ENCODE measurements around the gene ZBTB22. TPM values are rescaled to one million over a fixed set of nuclear protein-coding genes. Genes with fewer than 3 reads are reported as not detected.
A peak's percentile ranks its signal among the peaks of the same experiment; 100 is the strongest.

ZBTB22 gene
- total RNA-seq, 2 donors from 2014 or later: 25.1 to 27.5 TPM

GRCh38 chr6:33290459-33290858 is 27.1 kb downstream of the ZBTB22 start:
- intact Hi-C loops (cut with DNase I): no loop called here
- H3K4me3 ChIP-seq: peak overlapping the region in 1 of 2 donors; percentile 66
- TF ChIP-seq CTCF (IDR thresholded peaks at IDR 0.05) (no peak), POLR2AphosphoS5 (IDR thresholded peaks at IDR 0.05) (no peak), POLR2A (IDR thresholded peaks at IDR 0.05) (no peak)
- H3K27me3 ChIP-seq (replicated peaks; ENCODE audit: insufficient read depth): no peaks in the 10 kb centered on the region
- 63% methylated on average over 7 of the region's 7 CpGs for WGBS
- no peaks in the 10 kb centered on the region for H3K9me3 ChIP-seq
- H3K27ac ChIP-seq: no peak overlapping the region
- peaks cover 15% of the 10 kb centered on the region for H3K4me1 ChIP-seq (replicated peaks)
- no peak for DNase-seq (ENCODE audit: low spot score)
- peaks cover 0 to 2% of the 10 kb centered on the region in 2 donors for H3K36me3 ChIP-seq

GRCh38 chr6:33289784-33290315 is 27.7 kb downstream of the ZBTB22 start:
- 4% methylated on average over 14 of the region's 14 CpGs for WGBS
- no peak for DNase-seq (ENCODE audit: low spot score)
- no peaks in the 10 kb centered on the region for H3K9me3 ChIP-seq
- H3K27me3 ChIP-seq (replicated peaks; ENCODE audit: insufficient read depth): no peaks in the 10 kb centered on the region
- no peaks in the 10 kb centered on the region for H3K36me3 ChIP-seq
- H3K4me3 ChIP-seq: peak overlapping the region; percentile 66
- peak overlapping the region; percentile 83 to 88 for H3K27ac ChIP-seq
- H3K4me1 ChIP-seq (replicated peaks): peaks cover 15% of the 10 kb centered on the region
- intact Hi-C loops (cut with DNase I): no loop called here
- TF ChIP-seq CTCF (IDR thresholded peaks at IDR 0.05) (no peak), POLR2A (IDR thresholded peaks at IDR 0.05) (no peak), POLR2AphosphoS5 (IDR thresholded peaks at IDR 0.05) (no peak)

GRCh38 chr6:33288921-33289783 is 28.4 kb downstream of the ZBTB22 start, which contains the start of the genes PFDN6 and WDR46:
TSS of gene PFDN6 (plus strand) at chr6:33289601. CDS start at chr6:33289857, 256 bp downstream.
TSS of gene WDR46 (minus strand) at chr6:33289239. CDS start at chr6:33289170, 69 bp downstream.
- Histone ChIP-seq H3K4me3 (peak within 1 kb of the TSS; percentile 66), H3K27ac (peak within 1 kb of the TSS; percentile 83 to 88), H3K4me1 (replicated peaks) (peaks cover 11% of the 10 kb centered on the region), H3K27me3 (replicated peaks; ENCODE audit: insufficient read depth) (no peaks in the 10 kb centered on the region), H3K9me3 (no peaks in the 10 kb centered on the region), H3K36me3 (no peaks in the 10 kb centered on the region)
- intact Hi-C loops (cut with DNase I): no loop called here
- TF ChIP-seq POLR2A (IDR thresholded peaks at IDR 0.05) (no peak), POLR2AphosphoS5 (IDR thresholded peaks at IDR 0.05) (peak; percentile 96), CTCF (IDR thresholded peaks at IDR 0.05) (no peak)
- DNase-seq (ENCODE audit: low spot score): peak; percentile 87
- under 1% methylated on average over 43 of the region's 43 CpGs for WGBS

- Histone ChIP-seq H3K27me3 (replicated peaks; ENCODE audit: insufficient read depth) (no peaks in the 10 kb centered on the region), H3K36me3 (no peaks in the 10 kb centered on the region), H3K4me3 (peak overlapping the region; percentile 66), H3K4me1 (replicated peaks) (peaks cover 11% of the 10 kb centered on the region), H3K9me3 (no peaks in the 10 kb centered on the region), H3K27ac (peak overlapping the region; percentile 83 to 88)
- WGBS: 12% methylated on average over 21 of the region's 21 CpGs
- intact Hi-C loops (cut with DNase I): no loop called here
- no peak for DNase-seq (ENCODE audit: low spot score)
- no peak for TF ChIP-seq POLR2AphosphoS5 (IDR thresholded peaks at IDR 0.05)
- no peak for TF ChIP-seq CTCF (IDR thresholded peaks at IDR 0.05)
- no peak for TF ChIP-seq POLR2A (IDR thresholded peaks at IDR 0.05)
Measured at GRCh38 chr6:33288141-33288920, 29.2 kb downstream of the ZBTB22 start.

Data from prostate gland (tissue), 2 donors.